Measurements from ENCODE around the gene INHBB.
A peak's percentile ranks its signal among the peaks of the same experiment; 100 is the strongest.

The INHBB gene

DNA sequence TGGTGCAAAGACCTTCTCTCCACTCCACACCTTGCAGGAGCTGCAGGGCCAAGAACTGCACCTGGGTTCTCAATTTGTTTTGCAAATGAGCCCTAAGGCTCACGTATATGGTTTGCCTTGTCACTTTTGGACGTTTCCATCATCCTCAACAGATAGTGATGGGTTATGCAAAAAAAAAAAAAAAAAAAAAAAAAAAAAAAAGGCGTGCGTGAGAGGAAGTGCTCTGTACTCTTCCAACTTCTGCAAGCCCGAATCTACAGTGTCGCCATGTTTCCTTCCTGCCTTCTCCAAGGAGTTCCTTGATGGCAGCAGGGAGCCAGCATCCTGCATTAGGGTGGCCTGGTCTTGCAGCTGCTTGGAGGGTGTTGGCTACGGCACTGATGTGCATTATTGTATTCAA is 4.0 kb upstream of the INHBB start:
- TF ChIP-seq, protein P1, sequence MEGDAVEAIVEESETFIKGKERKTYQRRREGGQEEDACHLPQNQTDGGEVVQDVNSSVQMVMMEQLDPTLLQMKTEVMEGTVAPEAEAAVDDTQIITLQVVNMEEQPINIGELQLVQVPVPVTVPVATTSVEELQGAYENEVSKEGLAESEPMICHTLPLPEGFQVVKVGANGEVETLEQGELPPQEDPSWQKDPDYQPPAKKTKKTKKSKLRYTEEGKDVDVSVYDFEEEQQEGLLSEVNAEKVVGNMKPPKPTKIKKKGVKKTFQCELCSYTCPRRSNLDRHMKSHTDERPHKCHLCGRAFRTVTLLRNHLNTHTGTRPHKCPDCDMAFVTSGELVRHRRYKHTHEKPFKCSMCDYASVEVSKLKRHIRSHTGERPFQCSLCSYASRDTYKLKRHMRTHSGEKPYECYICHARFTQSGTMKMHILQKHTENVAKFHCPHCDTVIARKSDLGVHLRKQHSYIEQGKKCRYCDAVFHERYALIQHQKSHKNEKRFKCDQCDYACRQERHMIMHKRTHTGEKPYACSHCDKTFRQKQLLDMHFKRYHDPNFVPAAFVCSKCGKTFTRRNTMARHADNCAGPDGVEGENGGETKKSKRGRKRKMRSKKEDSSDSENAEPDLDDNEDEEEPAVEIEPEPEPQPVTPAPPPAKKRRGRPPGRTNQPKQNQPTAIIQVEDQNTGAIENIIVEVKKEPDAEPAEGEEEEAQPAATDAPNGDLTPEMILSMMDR (conservative IDR thresholded peaks at IDR 0.05; ENCODE audit: low read depth, low read length) = no peak
- H3K4me3 ChIP-seq (ENCODE audit: low read depth, low read length) = no peak overlapping the region
- no peak for DNase-seq (ENCODE audit: low read depth)

DNA sequence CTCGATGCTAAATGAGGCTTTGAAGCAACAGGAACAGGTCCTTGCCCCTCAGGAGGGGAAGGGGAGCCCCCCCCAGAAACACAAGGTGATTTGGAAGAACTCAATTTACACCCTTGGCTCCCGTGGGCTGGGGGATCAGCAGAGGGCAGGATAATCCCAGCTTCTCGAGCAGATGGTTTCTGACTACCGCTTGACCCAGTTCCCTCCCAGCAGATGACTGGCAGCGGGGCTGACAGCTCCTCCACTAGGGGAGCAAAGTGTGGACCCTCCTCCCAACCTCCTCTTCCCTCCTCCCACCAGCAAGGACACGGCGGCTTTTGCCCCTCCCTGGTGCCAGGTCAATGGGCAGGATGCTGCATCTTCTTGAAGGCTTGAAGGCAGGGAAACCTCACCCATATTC is 3.5 kb upstream of the INHBB start:
- H3K4me3 ChIP-seq (ENCODE audit: low read depth, low read length) = no peak overlapping the region
- DNase-seq (ENCODE audit: low read depth) = no peak
- TF ChIP-seq, protein P1 (conservative IDR thresholded peaks at IDR 0.05; ENCODE audit: low read depth, low read length) = no peak

DNA sequence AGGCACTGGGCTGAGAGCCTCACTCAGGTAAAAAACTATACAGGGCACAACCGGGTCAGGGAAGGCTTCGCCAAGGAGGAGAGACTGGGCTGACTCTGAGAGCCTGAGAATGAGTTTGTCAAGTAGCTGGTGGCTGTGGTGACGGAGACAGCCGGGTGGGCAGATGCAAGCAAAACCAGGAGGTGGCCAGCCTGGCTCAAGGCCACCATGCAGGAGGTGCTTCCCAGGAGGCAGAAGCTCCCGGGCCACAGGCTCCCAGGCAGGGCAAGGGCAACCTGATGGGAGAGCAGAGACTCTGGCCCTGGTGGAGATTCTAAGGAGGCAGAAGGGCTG is 2.9 kb upstream of the INHBB start:
- DNase-seq (ENCODE audit: low read depth) = no peak
- no peak overlapping the region for H3K4me3 ChIP-seq (ENCODE audit: low read depth, low read length)
- TF ChIP-seq, protein P1 (conservative IDR thresholded peaks at IDR 0.05; ENCODE audit: low read depth, low read length) = no peak

DNA sequence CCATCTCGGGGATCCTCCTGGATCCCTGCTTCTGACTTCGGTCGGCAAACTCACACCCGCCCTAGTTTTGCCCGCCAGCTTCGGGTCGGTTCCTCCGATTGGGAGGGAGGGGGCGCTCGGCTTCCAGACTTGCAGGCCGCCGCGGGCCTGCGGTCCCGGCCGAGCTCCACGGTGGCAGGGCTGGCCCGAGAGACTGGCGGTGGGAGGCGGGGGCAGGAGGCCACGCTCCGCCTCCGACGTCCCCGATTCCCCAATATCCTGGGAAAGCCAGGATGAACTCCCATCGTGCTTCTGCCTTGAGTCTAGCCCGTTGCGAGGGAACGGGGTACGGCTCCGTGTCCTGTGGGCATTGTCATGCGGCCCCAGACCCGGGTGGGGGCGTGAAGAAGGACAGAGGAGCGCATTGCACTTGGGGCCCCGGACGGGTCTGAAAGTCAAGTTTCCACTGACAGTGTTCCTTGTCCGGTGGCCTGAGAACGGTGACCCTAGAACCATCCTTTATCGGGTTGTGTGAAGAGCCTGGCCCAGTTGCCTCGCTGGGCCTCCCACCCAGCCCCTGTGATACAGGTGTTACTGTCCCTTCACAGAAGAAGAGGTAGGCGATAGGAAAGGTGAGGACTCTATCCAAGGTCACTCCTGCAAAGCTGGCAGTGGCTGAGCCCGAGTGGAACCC is 2.4 kb upstream of the INHBB start:
- peak; percentile 83 for DNase-seq (ENCODE audit: low read depth)
- TF ChIP-seq, protein P1 (conservative IDR thresholded peaks at IDR 0.05; ENCODE audit: low read depth, low read length) = peak; percentile 78
- no peak overlapping the region for H3K4me3 ChIP-seq (ENCODE audit: low read depth, low read length)

DNA sequence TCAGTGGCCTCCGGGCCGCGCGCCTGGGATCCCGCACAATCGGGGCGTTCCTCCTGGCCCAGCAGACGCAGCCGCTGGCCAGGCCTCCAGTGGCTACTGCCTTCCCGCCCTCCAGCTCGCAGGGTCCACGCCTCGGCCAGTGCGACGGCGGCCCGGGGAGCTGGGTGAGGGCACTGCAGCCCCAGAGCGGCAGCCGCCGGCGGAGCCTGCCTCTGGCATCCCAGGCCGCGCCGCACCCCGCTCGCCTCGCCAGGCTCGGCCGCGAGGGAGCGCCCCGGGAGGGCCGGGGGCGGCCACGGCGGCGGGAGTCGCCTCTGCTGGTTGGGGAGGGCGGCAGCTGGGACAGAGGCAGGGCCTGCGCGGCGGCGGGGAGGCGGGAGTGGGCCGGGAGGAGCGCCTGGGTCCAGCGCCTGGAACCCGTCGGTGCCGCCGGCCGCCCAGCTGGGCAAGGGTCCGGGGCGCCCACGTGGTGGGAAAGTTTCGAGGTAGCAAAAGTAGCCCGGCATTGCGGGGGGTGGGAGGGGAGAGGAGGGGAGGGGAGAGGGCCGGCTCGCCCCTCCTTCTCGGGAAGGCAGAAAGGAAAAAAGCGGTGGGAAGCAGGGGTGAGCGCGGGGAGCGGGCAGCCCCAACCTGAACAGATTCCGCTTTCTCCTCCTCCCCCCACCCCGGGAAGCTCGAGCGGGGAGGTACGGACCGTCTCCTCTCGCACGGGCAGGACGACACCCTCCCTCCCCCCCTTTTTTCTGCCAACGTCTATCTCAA is 1.5 kb upstream of the INHBB start:
- DNase-seq (ENCODE audit: low read depth) = no peak
- TF ChIP-seq, protein P1 (conservative IDR thresholded peaks at IDR 0.05; ENCODE audit: low read depth, low read length) = no peak
- H3K4me3 ChIP-seq (ENCODE audit: low read depth, low read length) = peak overlapping the region; percentile 49

DNA sequence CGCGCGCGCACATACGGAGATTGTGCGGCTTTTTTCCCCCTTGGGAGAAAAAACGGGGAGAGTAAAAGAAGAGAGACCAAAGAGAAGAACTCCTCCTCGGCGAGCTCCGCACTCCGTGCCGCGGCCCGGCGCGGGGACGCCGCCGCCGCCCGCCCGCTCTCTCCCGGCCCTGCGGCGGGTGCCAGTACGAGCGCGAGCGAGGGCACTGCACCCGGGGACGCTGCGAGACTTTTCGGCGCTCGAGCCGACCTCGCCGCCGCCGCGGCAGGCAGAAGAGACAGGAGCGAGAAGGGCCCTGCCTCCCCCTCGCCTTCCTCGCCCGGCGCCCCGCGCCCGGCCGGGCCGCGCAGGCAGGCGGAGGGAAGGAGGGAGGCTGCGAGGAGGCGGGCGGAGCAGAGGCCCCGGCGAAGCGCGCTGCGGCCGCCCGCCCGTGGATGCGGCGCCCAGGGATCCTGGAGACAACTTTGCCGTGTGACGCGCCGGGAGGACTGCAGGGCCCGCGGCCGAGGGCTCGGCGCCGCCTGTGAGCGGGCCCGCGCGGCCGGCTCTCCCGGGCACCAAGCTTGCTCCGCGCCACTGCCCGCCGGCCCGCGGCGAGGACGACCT is 857 bp upstream of the INHBB start:
- TF ChIP-seq, protein P1 (conservative IDR thresholded peaks at IDR 0.05; ENCODE audit: low read depth, low read length) = no peak
- H3K4me3 ChIP-seq (ENCODE audit: low read depth, low read length) = peak overlapping the region; percentile 49
- DNase-seq (ENCODE audit: low read depth) = no peak

Measured in choroid plexus epithelial cell (primary cell).